ENCODE data around the gene CAMKMT.

DNA sequence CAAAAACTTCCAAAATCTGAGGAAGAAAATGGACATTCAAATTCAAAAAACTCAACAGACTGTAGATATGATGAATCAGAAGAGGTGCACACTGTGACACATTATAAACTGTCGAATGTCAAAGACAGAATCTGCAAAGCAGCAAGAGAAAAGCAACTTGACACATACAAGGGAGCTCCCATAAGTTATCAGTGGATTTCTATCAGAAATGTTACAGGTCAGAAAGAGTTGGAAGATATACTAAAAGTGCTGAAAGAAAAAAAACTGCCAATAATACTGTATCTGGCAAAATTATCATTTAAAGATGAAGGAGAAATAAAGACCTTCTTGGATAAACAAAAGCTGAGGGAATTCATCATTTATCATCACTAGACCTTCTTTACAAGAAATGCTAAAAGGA lies 102.7 kb downstream of the CAMKMT start:
- TF ChIP-seq ZNF274 (IDR thresholded peaks at IDR 0.05; ENCODE audit: low read depth, low read length) (no peak), SUZ12 (IDR thresholded peaks at IDR 0.05; ENCODE audit: extremely low read depth, insufficient read depth, insufficient read length) (no peak), YY1 (IDR thresholded peaks at IDR 0.05; ENCODE audit: insufficient read depth, insufficient read length) (no peak)

Measured in NT2/D1 (cell line).